Subcutaneous abdominal adipose tissue (tissue), 5 donors: ENCODE data around the gene UNK.

ENCODE experiments used
- H3K27ac ChIP-seq: one replicate; pipeline ENCODE4 v1.7.0; 2013; ENCODE audit warnings: low read depth, mild to moderate bottlenecking, inconsistent platforms, low read length, moderate library complexity
- H3K27me3 ChIP-seq, 5 donors: one replicate each; pipeline ENCODE4 v1.7.0; 2013; ENCODE audit warnings: low read length in 5 of 5, inconsistent platforms in 1 of 5; ENCODE audit not compliant: control insufficient read depth in 5 of 5, insufficient read depth in 4 of 5
- H3K36me3 ChIP-seq, 5 donors: one replicate each; pipeline ENCODE4 v1.7.0; 2013; ENCODE audit warnings: low read length in 5 of 5; ENCODE audit not compliant: control insufficient read depth in 5 of 5, insufficient read depth in 5 of 5
- H3K4me1 ChIP-seq, 5 donors: one replicate each; pipeline ENCODE4 v1.7.0; 2013; ENCODE audit warnings: low read length in 5 of 5, mild to moderate bottlenecking in 3 of 5, moderate library complexity in 1 of 5; ENCODE audit not compliant: control insufficient read depth in 5 of 5, insufficient read depth in 5 of 5
- H3K4me3 ChIP-seq, 5 donors: one replicate each; pipeline ENCODE4 v1.7.0; 2013; ENCODE audit warnings: low read length in 5 of 5, low read depth in 1 of 5
- H3K9ac ChIP-seq, 5 donors: one replicate each; pipeline ENCODE4 v1.7.0; 2013; ENCODE audit warnings: low read length in 5 of 5, mild to moderate bottlenecking in 4 of 5, moderate library complexity in 3 of 5
- H3K9me3 ChIP-seq, 5 donors: one replicate each; pipeline ENCODE4 v1.7.0; 2013; ENCODE audit warnings: low read length in 5 of 5; ENCODE audit not compliant: control insufficient read depth in 5 of 5
- donor health status: healthy.
- donor health status: healthy.
- donor health status: healthy.
- donor health status: healthy.
- donor health status: healthy.

The UNK gene

GRCh38 chr17:75840799-75841164 lies 56.2 kb downstream of the UNK start:
- no peak overlapping the region for H3K9ac ChIP-seq
- no peak overlapping the region for H3K4me3 ChIP-seq
- no peak overlapping the region for H3K27ac ChIP-seq
- peaks cover 0 to 22% (median 3%) of the 10 kb centered on the region in 5 donors for H3K36me3 ChIP-seq
- H3K27me3 ChIP-seq = no peaks in the 10 kb centered on the region
- peaks cover 6 to 19% (median 12%) of the 10 kb centered on the region in 5 donors for H3K4me1 ChIP-seq
- no peaks in the 10 kb centered on the region for H3K9me3 ChIP-seq

- peaks cover 0 to 27% (median 19%) of the 10 kb centered on the region in 5 donors for H3K36me3 ChIP-seq
- no peak overlapping the region for H3K9ac ChIP-seq
- no peak overlapping the region for H3K4me3 ChIP-seq
- no peaks in the 10 kb centered on the region for H3K9me3 ChIP-seq
- H3K27me3 ChIP-seq = no peaks in the 10 kb centered on the region
- no peak overlapping the region for H3K27ac ChIP-seq
- H3K4me1 ChIP-seq = peaks cover 7 to 28% (median 27%) of the 10 kb centered on the region in 5 donors
These were observed 57.8 kb downstream of the UNK start for GRCh38 chr17:75842411-75842810.

GRCh38 chr17:75842963-75843576 lies 58.5 kb downstream of the UNK start:
- H3K36me3 ChIP-seq = peaks cover 0 to 34% (median 26%) of the 10 kb centered on the region in 5 donors
- H3K4me3 ChIP-seq = peak overlapping the region in 2 of 5 donors; percentile 37 to 41
- peak overlapping the region in 2 of 5 donors; percentile 1 to 35 for H3K9ac ChIP-seq
- no peaks in the 10 kb centered on the region for H3K9me3 ChIP-seq
- peaks cover 7 to 34% (median 34%) of the 10 kb centered on the region in 5 donors for H3K4me1 ChIP-seq
- H3K27ac ChIP-seq = no peak overlapping the region
- no peaks in the 10 kb centered on the region for H3K27me3 ChIP-seq

DNA sequence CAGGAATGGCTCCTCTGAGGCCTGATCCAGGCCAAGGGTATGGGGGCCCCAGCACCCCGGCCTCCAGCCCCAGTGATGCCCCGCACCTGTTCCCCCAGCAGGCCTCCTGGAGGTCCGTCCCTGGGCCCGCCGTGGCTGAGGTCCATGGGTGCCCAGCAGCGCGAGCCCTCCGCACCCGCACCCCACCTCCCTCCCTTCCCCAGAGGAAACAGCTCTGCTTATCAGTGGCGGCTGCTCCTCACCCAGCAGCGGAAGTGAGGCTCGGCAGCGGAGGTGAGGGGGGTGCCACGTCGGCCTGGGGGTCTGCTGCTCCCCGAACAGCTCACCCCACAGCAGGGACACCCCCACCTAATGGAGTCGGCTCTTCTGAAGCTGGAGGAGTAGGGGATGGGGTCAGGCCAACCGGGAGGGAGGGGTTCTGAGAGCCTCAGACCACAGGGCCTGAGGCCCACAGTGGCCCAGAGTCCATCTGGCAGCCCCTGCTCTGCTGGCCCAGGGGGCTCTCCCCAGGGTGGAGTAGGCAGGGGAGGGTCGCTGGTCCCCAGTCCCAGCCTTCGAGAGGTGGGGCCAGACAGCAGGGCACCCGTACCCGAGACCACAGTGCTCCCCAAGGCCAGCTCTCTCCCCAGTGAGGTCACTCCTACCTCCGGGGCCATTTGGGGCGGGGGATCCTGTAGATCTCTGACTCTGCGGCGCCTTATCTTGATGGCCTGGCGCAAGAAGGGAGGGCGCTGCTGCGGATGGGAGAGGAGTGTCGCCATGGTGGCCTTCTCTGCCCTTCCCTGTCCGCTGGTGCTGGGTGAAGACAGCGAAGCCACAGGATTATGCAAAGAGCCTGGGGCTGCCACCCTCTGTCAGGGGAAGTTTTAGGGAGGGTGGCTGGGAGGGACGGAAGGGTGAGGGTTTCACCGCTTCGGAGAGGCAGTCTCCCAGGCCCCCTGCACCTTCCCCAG lies 59.2 kb downstream of the UNK start, which contains the start of gene UNC13D:
Gene UNC13D (minus strand): TSS at position 828 of the 953 bp plus-strand sequence. CDS start 67 bp downstream, at position 761.
- Histone ChIP-seq H3K27me3 (no peaks in the 10 kb centered on the region), H3K4me3 (peak within 1 kb of the TSS in 2 of 5 donors; percentile 37 to 41), H3K9ac (peak within 1 kb of the TSS in 4 of 5 donors; percentile 46 to 71 (median 56)), H3K27ac (peak within 1 kb of the TSS; percentile 94), H3K4me1 (peaks cover 13 to 42% (median 42%) of the 10 kb centered on the region in 5 donors), H3K9me3 (no peaks in the 10 kb centered on the region), H3K36me3 (peaks cover 0 to 42% (median 33%) of the 10 kb centered on the region in 5 donors)

DNA sequence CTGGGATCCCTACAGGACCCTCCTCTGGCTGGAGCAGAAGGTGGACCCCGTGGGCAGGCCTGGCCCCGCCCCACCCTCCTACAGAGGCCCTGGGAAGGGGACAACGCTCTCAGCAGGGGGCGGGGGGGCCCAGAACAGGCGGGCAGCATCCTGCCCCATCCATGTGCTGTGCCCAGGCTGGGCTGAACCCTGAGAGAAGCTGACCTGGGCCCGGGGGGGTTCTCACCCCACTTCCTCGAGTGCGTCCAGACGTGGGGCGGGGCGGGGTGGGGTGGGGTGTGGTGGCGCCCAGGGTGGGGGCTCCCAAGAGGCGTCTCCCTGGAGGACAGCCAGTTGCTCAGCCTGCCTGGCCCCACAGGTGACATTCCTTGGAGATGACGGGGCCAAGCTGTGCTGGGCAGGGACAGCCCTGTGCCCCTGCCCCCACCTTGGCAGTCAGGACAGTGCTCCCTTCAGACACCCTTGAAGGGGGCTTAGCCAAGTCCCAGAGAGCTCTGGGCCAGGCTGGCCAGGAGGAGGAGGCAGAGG lies 60.0 kb downstream of the UNK start:
- Histone ChIP-seq H3K9me3 (no peaks in the 10 kb centered on the region), H3K27ac (peak overlapping the region; percentile 94), H3K4me3 (peak overlapping the region in 1 of 5 donors; percentile 41), H3K4me1 (peaks cover 16 to 50% (median 49%) of the 10 kb centered on the region in 5 donors), H3K9ac (peak overlapping the region in 2 of 5 donors; percentile 22 to 57), H3K27me3 (no peaks in the 10 kb centered on the region), H3K36me3 (peaks cover 0 to 49% (median 41%) of the 10 kb centered on the region in 5 donors)

DNA sequence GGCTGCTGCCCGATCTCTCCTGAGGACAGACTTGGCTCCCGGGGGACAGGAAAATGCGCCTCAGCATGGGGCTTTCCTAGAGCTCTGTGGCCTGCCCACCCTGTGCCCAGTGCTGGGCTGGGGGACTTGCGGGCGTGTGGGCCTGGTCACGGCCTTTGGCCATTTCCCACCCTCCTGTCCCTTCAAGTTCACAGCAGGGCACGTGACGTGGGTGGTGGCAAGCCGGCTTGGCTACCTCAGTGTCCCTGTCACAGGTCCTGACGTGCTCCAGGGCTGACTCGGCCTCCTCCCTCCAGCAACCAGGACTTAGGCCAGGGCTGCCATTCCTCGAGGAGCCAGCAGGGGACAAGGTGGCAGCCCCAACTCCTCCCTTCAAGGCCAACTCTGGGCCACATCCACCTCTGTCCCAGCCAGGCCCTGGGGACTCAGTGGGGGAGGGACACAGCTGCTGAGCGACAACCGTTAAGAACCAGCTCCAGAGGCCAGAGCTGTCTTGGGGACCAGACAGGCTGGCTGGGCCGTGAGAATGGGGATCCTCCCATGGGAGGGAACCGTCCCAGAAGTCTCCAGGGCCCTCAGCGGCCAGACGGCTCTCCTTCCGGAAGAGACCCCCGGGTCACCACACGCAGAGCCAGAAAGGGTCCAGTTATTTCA lies 60.6 kb downstream of the UNK start:
- Histone ChIP-seq H3K9ac (peak overlapping the region in 4 of 5 donors; percentile 22 to 59 (median 44)), H3K27ac (peak overlapping the region; percentile 94), H3K4me1 (peaks cover 20 to 54% (median 54%) of the 10 kb centered on the region in 5 donors), H3K4me3 (peak overlapping the region in 1 of 5 donors; percentile 39), H3K27me3 (no peaks in the 10 kb centered on the region), H3K9me3 (no peaks in the 10 kb centered on the region), H3K36me3 (peaks cover 0 to 49% (median 43%) of the 10 kb centered on the region in 5 donors)

GRCh38 chr17:75845933-75846691 lies 61.5 kb downstream of the UNK start:
- H3K9ac ChIP-seq = peak overlapping the region in 2 of 5 donors; percentile 59 to 60
- H3K27ac ChIP-seq = peak overlapping the region; percentile 94
- peaks cover 23 to 62% (median 61%) of the 10 kb centered on the region in 5 donors for H3K4me1 ChIP-seq
- no peaks in the 10 kb centered on the region for H3K9me3 ChIP-seq
- peaks cover 0 to 52% (median 51%) of the 10 kb centered on the region in 5 donors for H3K36me3 ChIP-seq
- no peaks in the 10 kb centered on the region for H3K27me3 ChIP-seq
- H3K4me3 ChIP-seq = peak overlapping the region in 1 of 5 donors; percentile 9

DNA sequence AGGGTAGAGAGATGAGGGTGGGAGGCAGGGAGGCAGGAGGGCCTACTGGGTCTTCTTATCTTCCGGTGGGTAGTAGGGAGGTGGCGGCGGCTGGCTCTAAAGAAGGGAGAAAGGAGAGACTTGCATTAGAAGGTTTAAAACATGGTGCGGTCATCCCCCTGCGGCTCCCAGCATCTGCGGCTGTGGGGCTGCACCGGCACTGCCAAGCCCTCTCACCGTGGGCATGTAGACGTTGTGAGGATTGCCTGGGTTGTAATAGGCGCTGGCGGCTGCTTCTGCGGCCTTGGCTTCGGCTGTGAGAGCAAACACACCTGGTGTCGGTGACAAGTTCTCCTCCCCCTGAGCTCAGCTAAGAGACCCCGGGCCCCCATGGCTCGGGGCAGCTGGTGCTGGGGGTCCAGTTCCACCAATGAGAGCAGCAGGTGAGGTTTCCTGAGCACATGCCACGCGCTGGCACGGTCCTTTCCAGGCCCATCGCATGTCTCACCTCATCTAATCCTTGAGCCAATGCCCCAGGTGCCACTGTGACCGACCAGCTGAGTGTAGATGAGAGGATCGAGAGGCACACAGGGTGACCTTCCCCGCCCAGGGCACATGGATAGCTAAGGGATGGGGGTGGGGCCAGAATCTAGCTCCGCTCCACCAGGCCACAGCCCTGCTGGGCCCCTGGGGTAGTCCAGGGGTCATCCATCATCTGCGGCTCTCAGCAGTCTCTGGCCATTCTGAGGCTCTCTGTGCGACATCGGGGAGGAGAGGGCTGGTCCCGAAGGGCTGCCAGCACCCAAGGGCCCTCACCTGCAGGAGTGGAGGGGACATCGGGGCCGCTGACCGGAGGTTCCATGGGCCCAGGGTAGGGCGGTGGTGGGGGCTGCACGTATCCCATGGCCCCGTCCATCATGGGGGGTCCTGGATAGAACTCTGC lies 62.3 kb downstream of the UNK start:
- no peaks in the 10 kb centered on the region for H3K27me3 ChIP-seq
- no peak overlapping the region for H3K9ac ChIP-seq
- peak overlapping the region; percentile 94 for H3K27ac ChIP-seq
- H3K9me3 ChIP-seq = no peaks in the 10 kb centered on the region
- H3K36me3 ChIP-seq = peaks cover 0 to 59% (median 56%) of the 10 kb centered on the region in 5 donors
- H3K4me3 ChIP-seq = no peak overlapping the region
- peaks cover 23 to 69% (median 66%) of the 10 kb centered on the region in 5 donors for H3K4me1 ChIP-seq
